GM12878 (cell line): ENCODE data around the gene CISTR. TPM values are rescaled to one million over a fixed set of nuclear protein-coding genes. Genes with fewer than 3 reads are reported as not detected.

Source experiments
- ATAC-seq: fragments of 200-7000 bp; cut with Tn5 transposase; 3 replicates; pipeline ENCODE4 v1.9.1; 2020; ENCODE audit warnings: mild to moderate bottlenecking, moderate library complexity
- BruUV-seq: library from RNA; stranded (reverse); fragments of 400-500 nt; replicated peaks from 2 replicates; lab custom pipeline; 2021; lab: Mats Ljungman, UMichigan
- CTCF ChIA-PET: fragments of 300-600 bp; sonication (Branson Sonifier 250); formaldehyde crosslinking; extraction: SDS; loops from one replicate; lab custom pipeline; 2021; ENCODE audit warnings: inconsistent platforms; lab: Yijun Ruan, JAX
- POLR2A ChIA-PET: fragments of 350-600 bp; formaldehyde crosslinking; extraction: SDS; loops from one replicate; lab custom pipeline; 2021; ENCODE audit warnings: inconsistent platforms; lab: Charles Lee
- RAD21 ChIA-PET: fragments of 300-600 bp; sonication (Branson Sonifier 250); formaldehyde crosslinking; loops from one replicate; lab custom pipeline; 2023; ENCODE audit warnings: antibody characterized with exemption; ENCODE audit not compliant: unreplicated experiment; lab: Charles Lee
- SMC1A ChIA-PET: fragments of 300-600 bp; sonication (Branson Sonifier 250); formaldehyde crosslinking; loops from one replicate; lab custom pipeline; 2023; ENCODE audit not compliant: unreplicated experiment, uncharacterized antibody; lab: Charles Lee
- DNase-seq: peaks from one replicate; pipeline ENCODE4 v3.0.0-alpha.2; 2011; ENCODE audit warnings: low read depth, low spot score
- FAIRE-seq: peaks from 3 replicates; lab custom pipeline; 2011; peaks lifted over from hg19 to GRCh38; lab: Jason Lieb, UNC
- H2AFZ ChIP-seq: 2 replicates; pipeline ENCODE4 v1.6.0; 2011; ENCODE audit warnings: low read depth, low read length, control low read depth; ENCODE audit not compliant: control insufficient read depth
- H3K27ac ChIP-seq: 2 replicates; pipeline ENCODE4 v1.5.1; 2011; ENCODE audit warnings: control low read depth; ENCODE audit not compliant: control insufficient read depth, insufficient read depth
- H3K27me3 ChIP-seq, 2 experiments: replicated peaks in 1 of 2; 2 replicates each; pipeline versions ENCODE4 v1.6.0 to v1.6.1; 2011; ENCODE audit warnings: low read length in 1 of 2; ENCODE audit not compliant: control insufficient read depth in 2 of 2, insufficient read depth in 2 of 2
- H3K36me3 ChIP-seq, 2 experiments: 2 replicates each; pipeline ENCODE4 v1.5.1; 2011; ENCODE audit warnings: low read length in 1 of 2; ENCODE audit not compliant: control insufficient read depth in 2 of 2, insufficient read depth in 2 of 2
- H3K4me1 ChIP-seq: 2 replicates; pipeline ENCODE4 v1.6.1; 2011; ENCODE audit warnings: mild to moderate bottlenecking, low read length, moderate library complexity, mixed read lengths; ENCODE audit not compliant: control insufficient read depth, insufficient read depth
- H3K4me2 ChIP-seq: 2 replicates; pipeline ENCODE4 v1.6.0; 2011; ENCODE audit warnings: control low read depth; ENCODE audit not compliant: control insufficient read depth, insufficient read depth
- H3K4me3 ChIP-seq: fragments of 200-600 bp; sonication (generic); 2 replicates; pipeline ENCODE4 v1.5.1; 2016
- H3K79me2 ChIP-seq: 2 replicates; pipeline ENCODE4 v1.6.0; 2011; ENCODE audit warnings: low read length; ENCODE audit not compliant: control insufficient read depth, insufficient read depth
- H3K9ac ChIP-seq: 2 replicates; pipeline ENCODE4 v1.8.0; 2011; ENCODE audit warnings: low read length, control low read depth, mixed read lengths; ENCODE audit not compliant: control insufficient read depth, insufficient read depth
- H3K9me3 ChIP-seq: replicated peaks from 3 replicates; pipeline ENCODE4 v1.5.1; 2011; ENCODE audit warnings: mild to moderate bottlenecking, low read length; ENCODE audit not compliant: control insufficient read depth, insufficient read depth
- H4K20me1 ChIP-seq: 2 replicates; pipeline ENCODE4 v1.6.0; 2011; ENCODE audit not compliant: control insufficient read depth, insufficient read depth
- ATF7 ChIP-seq: fragments of 450-650 bp; IDR thresholded peaks from 2 replicates; pipeline ENCODE4 v1.6.1; 2016; ENCODE audit warnings: low read depth, mild to moderate bottlenecking
- BHLHE40 ChIP-seq, 2 experiments: fragments of 450-650 bp in 1 of 2; IDR thresholded peaks; 2 replicates each; pipeline ENCODE4 v1.6.1; 2011 to 2017; ENCODE audit warnings: low read depth in 2 of 2, borderline replicate concordance in 1 of 2, improper control_type of control experiment in 1 of 2, low read length in 1 of 2, mild to moderate bottlenecking in 1 of 2
- CBX3 ChIP-seq: fragments of 200-600 bp; sonication (generic); IDR thresholded peaks from 2 replicates; pipeline ENCODE4 v1.6.1; 2016; ENCODE audit warnings: low read depth, borderline replicate concordance
- EP300 ChIP-seq, 2 experiments: fragments of 150-350 bp in 1 of 2; IDR thresholded peaks; 2 replicates each; pipeline ENCODE4 v1.6.1; 2011 to 2012; ENCODE audit warnings: low read depth in 2 of 2, low read length in 2 of 2, borderline replicate concordance in 1 of 2, improper control_type of control experiment in 1 of 2, inconsistent platforms in 1 of 2; ENCODE audit not compliant: control insufficient read depth in 1 of 2
- NR2C1 ChIP-seq: fragments of 450-650 bp; IDR thresholded peaks from 2 replicates; pipeline ENCODE4 v1.6.1; 2017; ENCODE audit warnings: antibody characterized with exemption, mild to moderate bottlenecking, moderate library complexity
- POLR2AphosphoS5 ChIP-seq: IDR thresholded peaks from 2 replicates; pipeline ENCODE4 v1.6.1; 2011; ENCODE audit warnings: mild to moderate bottlenecking, low read length, inconsistent platforms
- SREBF1 ChIP-seq: IDR thresholded peaks from 2 replicates; pipeline ENCODE4 v1.6.1; 2012; ENCODE audit warnings: mild to moderate bottlenecking, low read length
- SRF ChIP-seq, 2 experiments: IDR thresholded peaks; 2 replicates each; pipeline ENCODE4 v1.6.1; 2011; ENCODE audit warnings: low read depth in 2 of 2, low read length in 2 of 2, mild to moderate bottlenecking in 1 of 2, moderate library complexity in 1 of 2
- TAF1 ChIP-seq: IDR thresholded peaks from 2 replicates; pipeline ENCODE4 v1.6.1; 2011; ENCODE audit warnings: mild to moderate bottlenecking, low read depth, low read length, borderline replicate concordance
- ZSCAN29 ChIP-seq: fragments of 450-650 bp; IDR thresholded peaks from 2 replicates; pipeline ENCODE4 v1.6.1; 2017; ENCODE audit warnings: mild to moderate bottlenecking, moderate library complexity
- WGBS: methylation state at CpG from one replicate; pipeline ENCODE4 v1.1.6; 2016; ENCODE audit warnings: low lambda C conversion rate; ENCODE audit not compliant: insufficient replicate concordance, insufficient coverage; ENCODE audit errors: missing lambda C conversion rate; 5-methylcytosine and 5-hydroxymethylcytosine counted together
- in situ Hi-C: fragments of 300-500 bp; cut with MboI; formaldehyde crosslinking; loops from 9 replicates; pipeline ENCODE4 v1.14.3; 2018; ENCODE audit warnings: mixed read lengths
- intact Hi-C: fragments of 100-400 bp; cut with micrococcal nuclease; formaldehyde crosslinking; loops from one replicate; pipeline ENCODE4 v1.14.2; 2022; ENCODE audit not compliant: unreplicated experiment
- polyA plus RNA-seq, 11 experiments: library from polyadenylated mRNA; depleted of rRNA in 4 of 11; unstranded in 6 of 11; stranded (reverse) in 5 of 11; fragments of >200 nt; fragmentation: Nextera tagmentation in 4 of 11; fragmentation: Illumina TruSeq in 1 of 11; extraction: Ambion mirVana in 4 of 11; extraction: Trizol in 1 of 11; gene quantifications; 1 replicate in 1 of 11; 2 replicates in 10 of 11; pipeline versions ENCODE4 v1.2.1 to v1.2.3, GENCODE V29; 2011 to 2016; ENCODE audit warnings: inconsistent platforms in 2 of 11, missing spikeins in 2 of 11, low read depth in 1 of 11
- total RNA-seq, 4 experiments: library from RNA; depleted of rRNA in 3 of 4; stranded (reverse); fragments of >200 nt in 3 of 4; fragmentation: Illumina TruSeq in 1 of 4; extraction: Trizol in 1 of 4; gene quantifications; 2 replicates each; pipeline versions ENCODE4 v1.2.1 to v1.2.3, GENCODE V29; 2013 to 2021
- TF ChIP-seq, protein P1 (sequence below): fragments of 450-650 bp; formaldehyde crosslinking; IDR thresholded peaks from 2 replicates; pipeline ENCODE4 v1.4.0; 2022; ENCODE audit warnings: mild to moderate bottlenecking, moderate library complexity
- TF ChIP-seq, protein P2 (sequence below): fragments of 450-650 bp; conservative IDR thresholded peaks from 2 replicates; pipeline ENCODE4 v1.6.1; 2017; ENCODE audit warnings: mild to moderate bottlenecking, moderate library complexity
- TF ChIP-seq, protein P3 (sequence below): IDR thresholded peaks from 2 replicates; pipeline ENCODE4 v1.6.1; 2011; ENCODE audit warnings: borderline replicate concordance, low read depth, mild to moderate bottlenecking, moderate library complexity, mixed read lengths, low read length; ENCODE audit not compliant: insufficient read depth; ENCODE audit errors: extremely low read length

Gene CISTR
- total and polyA plus RNA-seq, 10 of the 15 experiments (the other 5 are each of a cell fraction or from before 2014, with no cell fraction given) = 0.26 TPM; not detected in 9

DNA sequence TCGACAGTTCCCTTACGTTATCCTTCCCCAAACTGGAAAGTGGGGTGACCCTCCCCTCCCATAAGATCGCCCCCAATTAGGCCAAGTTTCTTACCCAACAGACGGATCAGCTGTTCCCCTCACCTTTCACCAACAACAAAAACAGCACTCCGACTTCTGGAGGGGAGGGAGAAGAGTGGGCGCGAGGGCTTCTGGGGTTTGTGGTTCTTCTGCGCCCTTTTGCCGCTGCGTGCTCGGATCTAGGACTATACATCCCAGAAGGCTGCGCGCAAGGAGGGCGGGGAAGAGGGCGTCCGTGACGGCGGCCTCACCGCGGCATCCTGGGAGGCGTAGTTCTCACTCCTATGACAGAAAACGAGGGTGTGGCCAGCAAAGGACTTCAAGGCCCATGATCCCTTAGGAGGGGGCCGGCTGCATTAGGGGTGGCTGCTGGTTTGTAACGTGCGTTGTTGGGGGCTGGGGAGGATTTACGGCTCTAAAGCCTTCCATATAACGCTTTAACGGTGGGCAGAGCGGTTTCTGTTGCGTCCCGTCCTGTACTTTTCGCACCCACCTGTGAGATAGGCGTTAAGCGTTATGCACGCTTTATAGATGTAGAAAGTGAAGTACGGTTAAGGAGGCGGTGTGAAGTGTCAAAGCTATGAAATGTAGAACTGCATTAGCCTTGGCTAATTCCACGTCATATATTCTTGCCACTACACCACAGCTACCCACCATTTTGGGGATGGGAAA lies 24.3 kb downstream of the CISTR start, which contains the start of gene CALCOCO1:
TSS of gene CALCOCO1 (minus strand) at position 143 of the 732 bp plus-strand sequence. CDS start 2,210 bp downstream, outside the sequence.
- no peaks in the 10 kb centered on the region for H3K36me3 ChIP-seq
- peak within 1 kb of the TSS; percentile 64 for H3K9ac ChIP-seq
- FAIRE-seq = peak; percentile 99
- DNase-seq = peak; percentile 95
- BruUV-seq = no TSS peak
- peak within 1 kb of the TSS; percentile 94 for H2AFZ ChIP-seq
- 0 out of 2 replicates have a peak within 1 kb of the TSS, but pooled peaks have one; percentile 24 for H3K27ac ChIP-seq
- in situ Hi-C loops = no loop called here
- H3K79me2 ChIP-seq = no peaks in the 10 kb centered on the region
- H4K20me1 ChIP-seq = no peaks in the 10 kb centered on the region
- peaks cover 17% of the 10 kb centered on the region for H3K4me1 ChIP-seq
- CTCF ChIA-PET = interaction anchor here (0.9 to 18.6 kb wide), 13 partner anchors 9 to 257 kb away, joined by 3 to 341 read pairs (median 4); partner anchors contain the start of genes ATP5MC2, CISTR and HOXC10
- H3K4me3 ChIP-seq = peak within 1 kb of the TSS; percentile 74
- intact Hi-C loops = no loop called here
- peak; percentile 99 for ATAC-seq
- POLR2A ChIA-PET = interaction anchor here (0.5 to 2.2 kb wide), 7 partner anchors 10 to 376 kb away, joined by 4 to 11 read pairs (median 5); no protein-coding TSS in a partner anchor
- SMC1A ChIA-PET = interaction anchor here (0.8 to 11.0 kb wide), 9 partner anchors 8 to 296 kb away, joined by 3 to 128 read pairs (median 4); partner anchors contain the start of gene ATP5MC2
- H3K9me3 ChIP-seq = no peaks in the 10 kb centered on the region
- H3K27me3 ChIP-seq = no peaks in the 10 kb centered on the region; a peak in 1 of 4 replicates
- WGBS = 1% methylated on average over 38 of the region's 38 CpGs
- RAD21 ChIA-PET = interaction anchor here (0.6 to 5.9 kb wide), 7 partner anchors 9 to 382 kb away, joined by 3 to 48 read pairs (median 3); no protein-coding TSS in a partner anchor
- H3K4me2 ChIP-seq = peak within 1 kb of the TSS; percentile 78
- TF ChIP-seq POLR2AphosphoS5 = 0 out of 2 replicates have a peak, but pooled peaks have one; percentile 64
- peak; percentile 93 for TF ChIP-seq NR2C1
- TF ChIP-seq, protein P1, sequence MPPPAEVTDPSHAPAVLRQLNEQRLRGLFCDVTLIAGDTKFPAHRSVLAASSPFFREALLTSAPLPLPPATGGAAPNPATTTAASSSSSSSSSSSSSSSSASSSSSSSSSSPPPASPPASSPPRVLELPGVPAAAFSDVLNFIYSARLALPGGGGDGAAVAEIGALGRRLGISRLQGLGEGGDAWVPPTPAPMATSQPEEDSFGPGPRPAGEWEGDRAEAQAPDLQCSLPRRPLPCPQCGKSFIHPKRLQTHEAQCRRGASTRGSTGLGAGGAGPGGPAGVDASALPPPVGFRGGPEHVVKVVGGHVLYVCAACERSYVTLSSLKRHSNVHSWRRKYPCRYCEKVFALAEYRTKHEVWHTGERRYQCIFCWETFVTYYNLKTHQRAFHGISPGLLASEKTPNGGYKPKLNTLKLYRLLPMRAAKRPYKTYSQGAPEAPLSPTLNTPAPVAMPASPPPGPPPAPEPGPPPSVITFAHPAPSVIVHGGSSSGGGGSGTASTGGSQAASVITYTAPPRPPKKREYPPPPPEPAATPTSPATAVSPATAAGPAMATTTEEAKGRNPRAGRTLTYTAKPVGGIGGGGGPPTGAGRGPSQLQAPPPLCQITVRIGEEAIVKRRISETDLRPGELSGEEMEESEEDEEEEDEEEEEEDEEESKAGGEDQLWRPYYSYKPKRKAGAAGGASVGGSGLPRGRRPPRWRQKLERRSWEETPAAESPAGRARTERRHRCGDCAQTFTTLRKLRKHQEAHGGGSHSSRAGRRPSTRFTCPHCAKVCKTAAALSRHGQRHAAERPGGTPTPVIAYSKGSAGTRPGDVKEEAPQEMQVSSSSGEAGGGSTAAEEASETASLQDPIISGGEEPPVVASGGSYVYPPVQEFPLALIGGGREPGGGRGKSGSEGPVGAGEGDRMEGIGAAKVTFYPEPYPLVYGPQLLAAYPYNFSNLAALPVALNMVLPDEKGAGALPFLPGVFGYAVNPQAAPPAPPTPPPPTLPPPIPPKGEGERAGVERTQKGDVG (CRISPR knock-in tag) = no peak
- TF ChIP-seq, protein P2, sequence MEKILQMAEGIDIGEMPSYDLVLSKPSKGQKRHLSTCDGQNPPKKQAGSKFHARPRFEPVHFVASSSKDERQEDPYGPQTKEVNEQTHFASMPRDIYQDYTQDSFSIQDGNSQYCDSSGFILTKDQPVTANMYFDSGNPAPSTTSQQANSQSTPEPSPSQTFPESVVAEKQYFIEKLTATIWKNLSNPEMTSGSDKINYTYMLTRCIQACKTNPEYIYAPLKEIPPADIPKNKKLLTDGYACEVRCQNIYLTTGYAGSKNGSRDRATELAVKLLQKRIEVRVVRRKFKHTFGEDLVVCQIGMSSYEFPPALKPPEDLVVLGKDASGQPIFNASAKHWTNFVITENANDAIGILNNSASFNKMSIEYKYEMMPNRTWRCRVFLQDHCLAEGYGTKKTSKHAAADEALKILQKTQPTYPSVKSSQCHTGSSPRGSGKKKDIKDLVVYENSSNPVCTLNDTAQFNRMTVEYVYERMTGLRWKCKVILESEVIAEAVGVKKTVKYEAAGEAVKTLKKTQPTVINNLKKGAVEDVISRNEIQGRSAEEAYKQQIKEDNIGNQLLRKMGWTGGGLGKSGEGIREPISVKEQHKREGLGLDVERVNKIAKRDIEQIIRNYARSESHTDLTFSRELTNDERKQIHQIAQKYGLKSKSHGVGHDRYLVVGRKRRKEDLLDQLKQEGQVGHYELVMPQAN = peak; percentile 98
- no peak for TF ChIP-seq SRF (IDR thresholded peaks at IDR 0.05; ENCODE audit: low read depth in 2 of 2, low read length in 2 of 2)
- TF ChIP-seq ATF7 = peak; percentile 98
- TF ChIP-seq, protein P3, sequence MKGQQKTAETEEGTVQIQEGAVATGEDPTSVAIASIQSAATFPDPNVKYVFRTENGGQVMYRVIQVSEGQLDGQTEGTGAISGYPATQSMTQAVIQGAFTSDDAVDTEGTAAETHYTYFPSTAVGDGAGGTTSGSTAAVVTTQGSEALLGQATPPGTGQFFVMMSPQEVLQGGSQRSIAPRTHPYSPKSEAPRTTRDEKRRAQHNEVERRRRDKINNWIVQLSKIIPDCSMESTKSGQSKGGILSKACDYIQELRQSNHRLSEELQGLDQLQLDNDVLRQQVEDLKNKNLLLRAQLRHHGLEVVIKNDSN = no peak
- TF ChIP-seq CBX3 = no peak
- no peak; a peak in 2 of 4 replicates for TF ChIP-seq EP300 (IDR thresholded peaks at IDR 0.05; ENCODE audit: borderline replicate concordance in 1 of 2, control insufficient read depth in 1 of 2, low read depth in 2 of 2, low read length in 2 of 2)
- TF ChIP-seq ZSCAN29 = no peak
- TF ChIP-seq TAF1 = no peak
- peak; percentile 79 to 86 for TF ChIP-seq BHLHE40 (IDR thresholded peaks at IDR 0.05; ENCODE audit: borderline replicate concordance in 1 of 2, low read depth in 2 of 2, low read length in 1 of 2)
- peak; percentile 92 for TF ChIP-seq SREBF1
